ENCODE results near the gene TTC23L.

Gene TTC23L

GRCh38 chr5:34865091-34865490 lies 26.1 kb downstream of the TTC23L start:
- no peak overlapping the region for H3K27ac ChIP-seq (ENCODE audit: low read depth, low read length)
- no peak overlapping the region for H3K4me3 ChIP-seq (ENCODE audit: low read depth in 1 of 5, low read length in 5 of 5)
- H3K9ac ChIP-seq (ENCODE audit: low read length in 5 of 5): no peak overlapping the region
- no peaks in the 10 kb centered on the region for H3K9me3 ChIP-seq (ENCODE audit: control insufficient read depth in 5 of 5, low read length in 5 of 5)
- H3K4me1 ChIP-seq (ENCODE audit: control insufficient read depth in 5 of 5, insufficient read depth in 5 of 5, low read length in 5 of 5): peaks cover 0 to 19% (median 13%) of the 10 kb centered on the region in 5 donors
- no peaks in the 10 kb centered on the region for H3K36me3 ChIP-seq (ENCODE audit: control insufficient read depth in 5 of 5, insufficient read depth in 5 of 5, low read length in 5 of 5)
- no peaks in the 10 kb centered on the region for H3K27me3 ChIP-seq (ENCODE audit: control insufficient read depth in 5 of 5, insufficient read depth in 4 of 5, low read length in 5 of 5)

- Histone ChIP-seq H3K27ac (ENCODE audit: low read depth, low read length) (no peak overlapping the region), H3K4me1 (ENCODE audit: control insufficient read depth in 5 of 5, insufficient read depth in 5 of 5, low read length in 5 of 5) (peaks cover 0 to 19% (median 13%) of the 10 kb centered on the region in 5 donors), H3K9ac (ENCODE audit: low read length in 5 of 5) (no peak overlapping the region), H3K4me3 (ENCODE audit: low read depth in 1 of 5, low read length in 5 of 5) (no peak overlapping the region), H3K9me3 (ENCODE audit: control insufficient read depth in 5 of 5, low read length in 5 of 5) (no peaks in the 10 kb centered on the region), H3K36me3 (ENCODE audit: control insufficient read depth in 5 of 5, insufficient read depth in 5 of 5, low read length in 5 of 5) (no peaks in the 10 kb centered on the region), H3K27me3 (ENCODE audit: control insufficient read depth in 5 of 5, insufficient read depth in 4 of 5, low read length in 5 of 5) (no peaks in the 10 kb centered on the region)
These were observed 28.1 kb downstream of the TTC23L start for GRCh38 chr5:34866989-34867471.

- Histone ChIP-seq H3K4me1 (ENCODE audit: control insufficient read depth in 5 of 5, insufficient read depth in 5 of 5, low read length in 5 of 5) (peaks cover 0 to 17% (median 13%) of the 10 kb centered on the region in 5 donors), H3K4me3 (ENCODE audit: low read depth in 1 of 5, low read length in 5 of 5) (no peak overlapping the region), H3K27me3 (ENCODE audit: control insufficient read depth in 5 of 5, insufficient read depth in 4 of 5, low read length in 5 of 5) (no peaks in the 10 kb centered on the region)
These were observed 28.7 kb downstream of the TTC23L start for GRCh38 chr5:34867660-34868059.

DNA sequence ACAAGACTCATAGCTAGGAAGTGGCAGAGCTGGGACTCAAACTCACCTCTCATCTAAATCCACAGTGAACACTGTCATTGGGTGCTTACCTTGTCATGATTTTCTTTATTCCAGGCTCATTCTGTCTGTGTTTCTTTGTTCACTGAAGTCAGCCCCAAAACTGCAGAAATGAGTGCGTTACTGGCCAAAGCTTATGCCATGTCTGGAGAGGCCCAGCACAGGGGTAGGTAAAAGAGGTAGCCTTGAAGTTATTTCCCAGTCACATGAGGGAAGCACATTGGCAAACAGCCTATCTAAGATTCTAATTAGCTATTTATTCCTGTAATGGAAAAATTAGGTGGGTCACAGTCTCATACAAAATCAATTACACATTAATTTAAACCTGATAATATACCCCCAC lies 29.8 kb downstream of the TTC23L start:
- Histone ChIP-seq H3K9ac (ENCODE audit: low read length in 5 of 5) (no peak overlapping the region), H3K4me3 (ENCODE audit: low read depth in 1 of 5, low read length in 5 of 5) (no peak overlapping the region), H3K4me1 (ENCODE audit: control insufficient read depth in 5 of 5, insufficient read depth in 5 of 5, low read length in 5 of 5) (peaks cover 0 to 6% (median 4%) of the 10 kb centered on the region in 5 donors), H3K27me3 (ENCODE audit: control insufficient read depth in 5 of 5, insufficient read depth in 4 of 5, low read length in 5 of 5) (no peaks in the 10 kb centered on the region), H3K27ac (ENCODE audit: low read depth, low read length) (no peak overlapping the region), H3K36me3 (ENCODE audit: control insufficient read depth in 5 of 5, insufficient read depth in 5 of 5, low read length in 5 of 5) (no peaks in the 10 kb centered on the region), H3K9me3 (ENCODE audit: control insufficient read depth in 5 of 5, low read length in 5 of 5) (no peaks in the 10 kb centered on the region)

More at GRCh38 chr5:34867660-34868059, 28.7 kb downstream of the TTC23L start:
- no peaks in the 10 kb centered on the region for H3K36me3 ChIP-seq (ENCODE audit: control insufficient read depth in 5 of 5, insufficient read depth in 5 of 5, low read length in 5 of 5)
- H3K9me3 ChIP-seq (ENCODE audit: control insufficient read depth in 5 of 5, low read length in 5 of 5): no peaks in the 10 kb centered on the region
- H3K9ac ChIP-seq (ENCODE audit: low read length in 5 of 5): no peak overlapping the region
- H3K27ac ChIP-seq (ENCODE audit: low read depth, low read length): no peak overlapping the region

DNA sequence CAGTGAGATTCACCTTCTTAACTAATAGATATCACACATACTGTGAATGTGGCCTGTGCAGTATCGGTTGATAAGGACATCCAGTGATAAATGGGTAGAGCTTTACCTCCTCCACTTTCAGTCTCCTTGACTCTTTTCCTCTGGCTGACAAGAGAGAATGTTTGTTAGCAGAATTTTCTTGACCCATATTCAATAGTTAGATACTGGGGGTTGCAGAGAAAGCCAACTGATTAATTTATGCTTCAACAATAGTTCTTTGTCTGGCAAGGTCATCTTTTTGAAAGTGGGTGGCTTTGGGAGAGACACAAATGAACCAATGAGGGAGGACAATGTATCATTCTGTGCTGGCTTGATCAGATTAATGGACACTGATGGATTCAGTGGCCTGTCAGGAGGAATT lies 30.3 kb downstream of the TTC23L start:
- H3K4me3 ChIP-seq (ENCODE audit: low read depth in 1 of 5, low read length in 5 of 5): no peak overlapping the region
- H3K9ac ChIP-seq (ENCODE audit: low read length in 5 of 5): no peak overlapping the region

GRCh38 chr5:34870382-34870781 lies 31.4 kb downstream of the TTC23L start:
- Histone ChIP-seq H3K4me1 (ENCODE audit: control insufficient read depth in 5 of 5, insufficient read depth in 5 of 5, low read length in 5 of 5) (no peaks in the 10 kb centered on the region), H3K27ac (ENCODE audit: low read depth, low read length) (no peak overlapping the region), H3K36me3 (ENCODE audit: control insufficient read depth in 5 of 5, insufficient read depth in 5 of 5, low read length in 5 of 5) (no peaks in the 10 kb centered on the region), H3K9ac (ENCODE audit: low read length in 5 of 5) (no peak overlapping the region), H3K9me3 (ENCODE audit: control insufficient read depth in 5 of 5, low read length in 5 of 5) (peaks cover 0 to 2% (median 0%) of the 10 kb centered on the region in 5 donors), H3K4me3 (ENCODE audit: low read depth in 1 of 5, low read length in 5 of 5) (no peak overlapping the region), H3K27me3 (ENCODE audit: control insufficient read depth in 5 of 5, insufficient read depth in 4 of 5, low read length in 5 of 5) (no peaks in the 10 kb centered on the region)

More for the DNA sequence above, 30.3 kb downstream of the TTC23L start:
- Histone ChIP-seq H3K9me3 (ENCODE audit: control insufficient read depth in 5 of 5, low read length in 5 of 5) (no peaks in the 10 kb centered on the region), H3K36me3 (ENCODE audit: control insufficient read depth in 5 of 5, insufficient read depth in 5 of 5, low read length in 5 of 5) (no peaks in the 10 kb centered on the region), H3K27me3 (ENCODE audit: control insufficient read depth in 5 of 5, insufficient read depth in 4 of 5, low read length in 5 of 5) (no peaks in the 10 kb centered on the region), H3K27ac (ENCODE audit: low read depth, low read length) (no peak overlapping the region), H3K4me1 (ENCODE audit: control insufficient read depth in 5 of 5, insufficient read depth in 5 of 5, low read length in 5 of 5) (peaks cover 0 to 1% (median 0%) of the 10 kb centered on the region in 5 donors)

- no peaks in the 10 kb centered on the region for H3K4me1 ChIP-seq (ENCODE audit: control insufficient read depth in 5 of 5, insufficient read depth in 5 of 5, low read length in 5 of 5)
- peaks cover 0 to 8% (median 7%) of the 10 kb centered on the region in 5 donors for H3K9me3 ChIP-seq (ENCODE audit: control insufficient read depth in 5 of 5, low read length in 5 of 5)
- H3K9ac ChIP-seq (ENCODE audit: low read length in 5 of 5): no peak overlapping the region
- no peak overlapping the region for H3K27ac ChIP-seq (ENCODE audit: low read depth, low read length)
- no peak overlapping the region for H3K4me3 ChIP-seq (ENCODE audit: low read depth in 1 of 5, low read length in 5 of 5)
- no peaks in the 10 kb centered on the region for H3K27me3 ChIP-seq (ENCODE audit: control insufficient read depth in 5 of 5, insufficient read depth in 4 of 5, low read length in 5 of 5)
- no peaks in the 10 kb centered on the region for H3K36me3 ChIP-seq (ENCODE audit: control insufficient read depth in 5 of 5, insufficient read depth in 5 of 5, low read length in 5 of 5)
These were observed 37.3 kb downstream of the TTC23L start for GRCh38 chr5:34876275-34876674.

GRCh38 chr5:34881246-34881645 lies 42.3 kb downstream of the TTC23L start:
- no peak overlapping the region for H3K4me3 ChIP-seq (ENCODE audit: low read depth in 1 of 5, low read length in 5 of 5)
- no peak overlapping the region for H3K27ac ChIP-seq (ENCODE audit: low read depth, low read length)
- no peak overlapping the region for H3K9ac ChIP-seq (ENCODE audit: low read length in 5 of 5)
- H3K36me3 ChIP-seq (ENCODE audit: control insufficient read depth in 5 of 5, insufficient read depth in 5 of 5, low read length in 5 of 5): no peaks in the 10 kb centered on the region
- H3K9me3 ChIP-seq (ENCODE audit: control insufficient read depth in 5 of 5, low read length in 5 of 5): peaks cover 0 to 7% (median 0%) of the 10 kb centered on the region in 5 donors
- H3K27me3 ChIP-seq (ENCODE audit: control insufficient read depth in 5 of 5, insufficient read depth in 4 of 5, low read length in 5 of 5): no peaks in the 10 kb centered on the region
- no peaks in the 10 kb centered on the region for H3K4me1 ChIP-seq (ENCODE audit: control insufficient read depth in 5 of 5, insufficient read depth in 5 of 5, low read length in 5 of 5)

- H3K9ac ChIP-seq (ENCODE audit: low read length in 5 of 5): no peak overlapping the region
- H3K27me3 ChIP-seq (ENCODE audit: control insufficient read depth in 5 of 5, insufficient read depth in 4 of 5, low read length in 5 of 5): peaks cover 0 to 3% (median 0%) of the 10 kb centered on the region in 5 donors
- H3K9me3 ChIP-seq (ENCODE audit: control insufficient read depth in 5 of 5, low read length in 5 of 5): no peaks in the 10 kb centered on the region
- H3K36me3 ChIP-seq (ENCODE audit: control insufficient read depth in 5 of 5, insufficient read depth in 5 of 5, low read length in 5 of 5): no peaks in the 10 kb centered on the region
- H3K4me1 ChIP-seq (ENCODE audit: control insufficient read depth in 5 of 5, insufficient read depth in 5 of 5, low read length in 5 of 5): no peaks in the 10 kb centered on the region
- H3K27ac ChIP-seq (ENCODE audit: low read depth, low read length): no peak overlapping the region
- no peak overlapping the region for H3K4me3 ChIP-seq (ENCODE audit: low read depth in 1 of 5, low read length in 5 of 5)
These were observed 47.6 kb downstream of the TTC23L start for GRCh38 chr5:34886392-34887119.

- no peak overlapping the region for H3K4me3 ChIP-seq (ENCODE audit: low read depth in 1 of 5, low read length in 5 of 5)
- no peak overlapping the region for H3K27ac ChIP-seq (ENCODE audit: low read depth, low read length)
- no peaks in the 10 kb centered on the region for H3K36me3 ChIP-seq (ENCODE audit: control insufficient read depth in 5 of 5, insufficient read depth in 5 of 5, low read length in 5 of 5)
- H3K4me1 ChIP-seq (ENCODE audit: control insufficient read depth in 5 of 5, insufficient read depth in 5 of 5, low read length in 5 of 5): no peaks in the 10 kb centered on the region
- H3K9ac ChIP-seq (ENCODE audit: low read length in 5 of 5): no peak overlapping the region
- peaks cover 0 to 3% (median 0%) of the 10 kb centered on the region in 5 donors for H3K27me3 ChIP-seq (ENCODE audit: control insufficient read depth in 5 of 5, insufficient read depth in 4 of 5, low read length in 5 of 5)
- H3K9me3 ChIP-seq (ENCODE audit: control insufficient read depth in 5 of 5, low read length in 5 of 5): no peaks in the 10 kb centered on the region
These were observed 50.4 kb downstream of the TTC23L start for GRCh38 chr5:34889394-34889793.
